ENCODE data around the gene LDB1.

- TF ChIP-seq, protein P1, sequence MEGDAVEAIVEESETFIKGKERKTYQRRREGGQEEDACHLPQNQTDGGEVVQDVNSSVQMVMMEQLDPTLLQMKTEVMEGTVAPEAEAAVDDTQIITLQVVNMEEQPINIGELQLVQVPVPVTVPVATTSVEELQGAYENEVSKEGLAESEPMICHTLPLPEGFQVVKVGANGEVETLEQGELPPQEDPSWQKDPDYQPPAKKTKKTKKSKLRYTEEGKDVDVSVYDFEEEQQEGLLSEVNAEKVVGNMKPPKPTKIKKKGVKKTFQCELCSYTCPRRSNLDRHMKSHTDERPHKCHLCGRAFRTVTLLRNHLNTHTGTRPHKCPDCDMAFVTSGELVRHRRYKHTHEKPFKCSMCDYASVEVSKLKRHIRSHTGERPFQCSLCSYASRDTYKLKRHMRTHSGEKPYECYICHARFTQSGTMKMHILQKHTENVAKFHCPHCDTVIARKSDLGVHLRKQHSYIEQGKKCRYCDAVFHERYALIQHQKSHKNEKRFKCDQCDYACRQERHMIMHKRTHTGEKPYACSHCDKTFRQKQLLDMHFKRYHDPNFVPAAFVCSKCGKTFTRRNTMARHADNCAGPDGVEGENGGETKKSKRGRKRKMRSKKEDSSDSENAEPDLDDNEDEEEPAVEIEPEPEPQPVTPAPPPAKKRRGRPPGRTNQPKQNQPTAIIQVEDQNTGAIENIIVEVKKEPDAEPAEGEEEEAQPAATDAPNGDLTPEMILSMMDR (IDR thresholded peaks at IDR 0.05), result no peak
- no peak for TF ChIP-seq POLR2A (IDR thresholded peaks at IDR 0.05)
Observed at GRCh38 chr10:102154466-102155116, 34.4 kb upstream of the LDB1 start.
